Measurements from ENCODE around the gene FRY. TPM values are rescaled to one million over a fixed set of nuclear protein-coding genes. Genes with fewer than 3 reads are reported as not detected.

Gene FRY
- total and polyA plus RNA-seq, 9 of the 15 experiments (the other 6 are each of a cell fraction or from before 2014, with no cell fraction given): 0.03 to 0.31 (median 0.11) TPM; not detected in 3

DNA sequence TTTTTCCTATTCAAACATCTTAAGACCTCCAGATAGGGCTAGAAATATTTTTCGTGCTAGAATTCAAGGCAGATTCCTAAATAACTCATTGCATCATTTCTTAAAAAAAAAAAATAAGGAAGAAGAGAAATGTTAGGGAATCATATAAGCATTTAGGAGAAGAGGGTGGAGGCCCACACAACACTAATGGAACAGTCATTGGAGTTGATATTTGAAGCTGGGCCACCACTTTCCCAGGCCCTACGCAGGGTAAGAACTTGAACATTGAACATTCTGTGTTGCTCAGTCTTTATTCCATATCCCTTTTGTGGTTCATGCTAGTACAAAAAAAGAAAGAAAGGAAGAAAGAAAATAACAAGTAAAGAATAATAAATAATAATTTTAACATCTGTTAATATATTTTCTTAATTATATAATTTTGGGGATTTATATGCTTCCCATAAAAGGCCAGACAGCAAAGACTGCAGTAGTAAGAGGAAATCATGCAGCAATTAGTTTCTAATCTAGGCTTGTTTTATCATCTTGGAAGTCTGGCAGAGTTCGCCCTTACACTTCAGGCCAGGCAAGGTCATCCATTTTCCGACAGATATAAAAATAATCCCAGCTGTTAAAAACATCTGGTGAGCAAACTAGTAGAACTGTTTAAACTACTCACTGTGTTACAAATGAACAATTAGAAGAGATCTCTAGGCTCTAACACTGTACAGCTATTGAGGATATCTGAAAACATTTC is 127.7 kb downstream of the FRY start:
- intact Hi-C loops (cut with micrococcal nuclease): no loop called here

More for the DNA sequence above, 127.7 kb downstream of the FRY start:
- in situ Hi-C loops (cut with MboI): no loop called here
- no peaks in the 10 kb centered on the region for H3K9me3 ChIP-seq (replicated peaks; ENCODE audit: control insufficient read depth, insufficient read depth, low read depth, low read length)
- CTCF ChIA-PET (ENCODE audit: low intra/inter-chr PET ratio): no interaction called here
- DNase-seq (ENCODE audit: extremely low read depth in 1 of 4, low spot score in 3 of 4) (no peak), ATAC-seq (no peak), FAIRE-seq (no peak)
- H3K36me3 ChIP-seq (ENCODE audit: control insufficient read depth, insufficient read depth, low read length): no peaks in the 10 kb centered on the region
- H3K79me2 ChIP-seq (ENCODE audit: control insufficient read depth, insufficient read depth, low read length): no peaks in the 10 kb centered on the region
- no peak overlapping the region for H3K27ac ChIP-seq (ENCODE audit: extremely low read depth, low read depth, low read length)
- TF ChIP-seq REST (IDR thresholded peaks at IDR 0.05; ENCODE audit: borderline replicate concordance) (no peak), REST (CRISPR knock-in tag; IDR thresholded peaks at IDR 0.05; ENCODE audit: low read depth) (no peak), ZNF696 (CRISPR knock-in tag; conservative IDR thresholded peaks at IDR 0.05) (no peak), POLR2H (tag; IDR thresholded peaks at IDR 0.05; ENCODE audit: low read depth) (no peak), ZNF134 (CRISPR knock-in tag; conservative IDR thresholded peaks at IDR 0.05) (no peak), CBFA2T3 (IDR thresholded peaks at IDR 0.05) (no peak)
- no peaks in the 10 kb centered on the region for H3K4me1 ChIP-seq (replicated peaks in 1 of 2; ENCODE audit: control insufficient read depth in 2 of 2, insufficient read depth in 2 of 2, low read length in 2 of 2)
- no peaks in the 10 kb centered on the region for H4K20me1 ChIP-seq (replicated peaks; ENCODE audit: control insufficient read depth, insufficient read depth, low read length)
- no peak overlapping the region for H2AFZ ChIP-seq (ENCODE audit: low read depth, low read length)
- 5% methylated on average over 4 of the region's 4 CpGs for WGBS (ENCODE audit: insufficient coverage, low coverage, missing lambda C conversion rate)
- POLR2A ChIA-PET: no interaction called here
- H3K9me1 ChIP-seq (ENCODE audit: control insufficient read depth, insufficient read depth, low read length): no peaks in the 10 kb centered on the region
- no peak overlapping the region for H3K4me2 ChIP-seq (ENCODE audit: insufficient read depth, low read length)
- H3K27me3 ChIP-seq (ENCODE audit: control insufficient read depth in 2 of 2, insufficient read depth in 2 of 2, low read length in 2 of 2): no peaks in the 10 kb centered on the region
- no peak overlapping the region for H3K9ac ChIP-seq (ENCODE audit: insufficient read depth in 1 of 2, low read depth in 2 of 2, low read length in 2 of 2)
- H3K4me3 ChIP-seq: no peak overlapping the region
- no TSS peak for BruUV-seq (replicated peaks)

Data from K562 (cell line).